AG09319 (cell line): ENCODE results near the gene SLC5A6.

Experiments used
- DNase-seq: peaks from one replicate; pipeline ENCODE4 v3.0.0-alpha.2; 2010; ENCODE audit warnings: low read depth; ENCODE audit errors: extremely low read depth
- TF ChIP-seq, protein P1 (sequence below): IDR thresholded peaks from 2 replicates; pipeline ENCODE4 v1.5.1; 2011; ENCODE audit warnings: low read depth, mild to moderate bottlenecking, inconsistent platforms, low read length, moderate library complexity

The SLC5A6 gene

DNA sequence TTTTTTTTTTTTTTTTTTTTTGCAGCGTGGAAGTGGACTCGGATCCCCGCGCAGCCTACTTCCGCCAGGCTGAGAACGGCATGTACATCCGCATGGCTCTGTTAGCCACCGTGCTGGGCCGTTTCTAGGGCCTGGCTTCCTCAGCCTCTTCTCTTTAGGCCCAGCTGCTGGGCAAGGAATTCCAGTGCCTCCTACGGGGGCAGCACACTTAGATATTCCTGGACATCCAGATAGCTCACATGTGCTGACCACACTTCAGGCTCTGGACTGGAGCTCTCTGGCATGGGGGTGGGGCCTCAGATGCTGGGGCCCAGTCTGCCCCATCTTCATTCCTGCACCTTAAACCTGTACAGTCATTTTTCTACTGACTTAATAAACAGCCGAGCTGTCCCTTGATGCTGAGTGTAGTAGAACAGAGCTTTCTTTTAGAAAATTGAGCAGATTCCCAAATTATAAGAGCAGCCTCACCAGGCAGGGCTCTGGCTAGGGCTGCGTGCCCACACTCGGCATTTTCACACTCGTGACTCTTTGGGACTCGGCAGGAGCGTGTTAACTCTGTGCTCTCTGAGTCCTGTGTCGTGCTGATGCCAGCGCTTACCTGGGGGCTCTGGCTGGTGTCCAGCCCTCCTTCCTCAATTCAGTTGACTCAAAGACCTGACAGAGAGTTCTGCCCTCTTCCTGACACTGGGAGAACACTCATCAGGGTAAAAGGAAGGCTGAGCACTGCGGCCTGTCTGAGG is 31.5 kb upstream of the SLC5A6 start:
- DNase-seq, result no peak
- TF ChIP-seq, protein P1, sequence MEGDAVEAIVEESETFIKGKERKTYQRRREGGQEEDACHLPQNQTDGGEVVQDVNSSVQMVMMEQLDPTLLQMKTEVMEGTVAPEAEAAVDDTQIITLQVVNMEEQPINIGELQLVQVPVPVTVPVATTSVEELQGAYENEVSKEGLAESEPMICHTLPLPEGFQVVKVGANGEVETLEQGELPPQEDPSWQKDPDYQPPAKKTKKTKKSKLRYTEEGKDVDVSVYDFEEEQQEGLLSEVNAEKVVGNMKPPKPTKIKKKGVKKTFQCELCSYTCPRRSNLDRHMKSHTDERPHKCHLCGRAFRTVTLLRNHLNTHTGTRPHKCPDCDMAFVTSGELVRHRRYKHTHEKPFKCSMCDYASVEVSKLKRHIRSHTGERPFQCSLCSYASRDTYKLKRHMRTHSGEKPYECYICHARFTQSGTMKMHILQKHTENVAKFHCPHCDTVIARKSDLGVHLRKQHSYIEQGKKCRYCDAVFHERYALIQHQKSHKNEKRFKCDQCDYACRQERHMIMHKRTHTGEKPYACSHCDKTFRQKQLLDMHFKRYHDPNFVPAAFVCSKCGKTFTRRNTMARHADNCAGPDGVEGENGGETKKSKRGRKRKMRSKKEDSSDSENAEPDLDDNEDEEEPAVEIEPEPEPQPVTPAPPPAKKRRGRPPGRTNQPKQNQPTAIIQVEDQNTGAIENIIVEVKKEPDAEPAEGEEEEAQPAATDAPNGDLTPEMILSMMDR, result no peak

DNA sequence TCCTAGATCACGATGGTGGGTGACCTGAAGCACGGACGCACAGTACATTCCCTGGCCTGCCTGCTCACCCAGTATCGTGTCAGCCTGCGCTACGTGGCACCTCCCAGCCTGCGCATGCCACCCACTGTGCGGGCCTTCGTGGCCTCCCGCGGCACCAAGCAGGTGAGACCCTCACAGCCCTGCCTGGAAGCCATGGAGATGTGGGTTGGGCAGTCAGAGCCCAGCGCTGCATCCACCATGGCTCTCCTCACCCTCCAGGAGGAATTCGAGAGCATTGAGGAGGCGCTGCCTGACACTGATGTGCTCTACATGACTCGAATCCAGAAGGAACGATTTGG is 30.5 kb upstream of the SLC5A6 start:
- DNase-seq, result no peak
- TF ChIP-seq, protein P1, result no peak

DNA sequence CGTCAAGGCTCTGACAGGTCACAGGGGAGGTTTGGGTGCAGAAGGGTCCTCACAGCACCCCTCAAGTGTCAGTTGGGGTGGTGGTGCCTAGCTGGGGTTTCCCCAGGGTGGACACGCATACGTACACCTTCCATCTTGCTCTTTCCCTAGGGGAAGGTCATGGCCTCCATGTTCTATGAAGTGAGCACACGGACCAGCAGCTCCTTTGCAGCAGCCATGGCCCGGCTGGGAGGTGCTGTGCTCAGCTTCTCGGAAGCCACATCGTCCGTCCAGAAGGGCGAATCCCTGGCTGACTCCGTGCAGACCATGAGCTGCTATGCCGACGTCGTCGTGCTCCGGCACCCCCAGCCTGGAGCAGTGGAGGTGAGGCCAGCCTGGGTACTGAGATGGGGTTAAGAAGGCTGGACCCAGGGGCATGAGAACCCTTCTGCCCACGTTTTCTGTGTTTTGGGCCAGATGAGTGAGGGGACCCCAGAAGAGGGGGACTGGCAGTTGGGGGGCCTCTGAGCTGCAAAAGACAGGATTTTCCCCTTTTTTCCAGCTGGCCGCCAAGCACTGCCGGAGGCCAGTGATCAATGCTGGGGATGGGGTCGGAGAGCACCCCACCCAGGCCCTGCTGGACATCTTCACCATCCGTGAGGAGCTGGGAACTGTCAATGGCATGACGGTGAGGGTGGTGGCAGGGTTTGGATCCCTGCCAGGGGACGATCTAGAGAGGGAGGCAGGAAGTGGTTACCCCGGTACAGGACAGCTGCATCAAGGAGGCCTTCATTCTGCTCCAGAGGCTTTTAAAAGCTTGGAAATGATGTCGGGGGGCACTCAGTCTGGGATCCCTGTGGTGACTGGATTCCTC is 29.9 kb upstream of the SLC5A6 start:
- TF ChIP-seq, protein P1, result no peak
- no peak for DNase-seq

DNA sequence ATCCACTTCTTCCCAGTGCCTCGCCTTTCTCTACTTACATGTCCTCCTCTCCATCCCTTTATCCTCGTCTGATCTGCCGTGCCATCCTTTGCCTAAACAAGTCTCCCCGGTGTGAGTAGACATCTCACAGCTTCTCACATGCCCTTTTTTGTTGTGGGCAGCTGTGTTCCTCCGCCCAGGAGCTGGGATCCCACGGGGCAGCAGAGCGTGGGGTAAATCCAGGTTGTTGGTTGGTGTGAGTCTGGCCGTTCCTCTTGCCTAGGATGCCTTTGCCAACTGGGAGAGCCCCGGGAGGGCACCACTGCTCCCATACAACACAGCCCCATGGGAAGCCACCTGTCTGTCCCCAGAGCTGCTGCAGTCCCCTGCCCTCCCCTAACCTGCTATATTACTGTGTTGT is 28.3 kb upstream of the SLC5A6 start:
- TF ChIP-seq, protein P1, result no peak
- no peak for DNase-seq

DNA sequence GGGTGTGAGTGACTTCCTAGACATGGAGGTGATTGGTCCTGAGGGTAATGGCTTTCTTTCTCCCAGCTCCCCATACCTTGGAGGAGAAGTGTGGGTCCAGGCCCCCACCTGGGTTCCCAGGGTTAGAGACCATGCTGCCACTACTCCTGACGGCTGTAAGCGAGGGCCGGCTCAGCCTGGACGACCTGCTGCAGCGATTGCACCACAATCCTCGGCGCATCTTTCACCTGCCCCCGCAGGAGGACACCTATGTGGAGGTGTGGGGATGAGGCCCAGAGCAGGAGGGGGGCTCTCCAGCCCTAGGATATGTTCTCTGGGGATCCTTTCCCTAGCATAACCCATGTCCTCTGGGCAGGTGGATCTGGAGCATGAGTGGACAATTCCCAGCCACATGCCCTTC is 26.9 kb upstream of the SLC5A6 start:
- TF ChIP-seq, protein P1, result no peak
- no peak for DNase-seq

DNA sequence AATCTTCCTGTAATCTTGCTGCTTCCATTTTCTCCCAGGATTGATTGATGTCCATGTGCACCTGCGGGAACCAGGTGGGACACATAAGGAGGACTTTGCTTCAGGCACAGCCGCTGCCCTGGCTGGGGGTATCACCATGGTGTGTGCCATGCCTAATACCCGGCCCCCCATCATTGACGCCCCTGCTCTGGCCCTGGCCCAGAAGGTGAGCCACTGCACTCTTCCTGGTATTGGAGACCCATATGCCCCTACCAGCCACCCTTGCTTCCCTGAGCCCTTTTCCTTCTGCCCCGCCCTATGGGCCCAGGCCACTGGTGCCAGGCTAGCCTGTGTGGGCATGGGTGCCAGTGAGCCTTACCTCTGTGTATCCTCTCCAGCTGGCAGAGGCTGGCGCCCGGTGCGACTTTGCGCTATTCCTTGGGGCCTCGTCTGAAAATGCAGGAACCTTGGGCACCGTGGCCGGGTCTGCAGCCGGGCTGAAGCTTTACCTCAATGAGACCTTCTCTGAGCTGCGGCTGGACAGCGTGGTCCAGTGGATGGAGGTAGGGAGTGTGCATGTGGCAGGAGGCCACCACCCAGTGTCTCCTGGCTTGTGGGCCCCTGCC is 25.4 kb upstream of the SLC5A6 start:
- no peak for DNase-seq
- TF ChIP-seq, protein P1, result no peak

DNA sequence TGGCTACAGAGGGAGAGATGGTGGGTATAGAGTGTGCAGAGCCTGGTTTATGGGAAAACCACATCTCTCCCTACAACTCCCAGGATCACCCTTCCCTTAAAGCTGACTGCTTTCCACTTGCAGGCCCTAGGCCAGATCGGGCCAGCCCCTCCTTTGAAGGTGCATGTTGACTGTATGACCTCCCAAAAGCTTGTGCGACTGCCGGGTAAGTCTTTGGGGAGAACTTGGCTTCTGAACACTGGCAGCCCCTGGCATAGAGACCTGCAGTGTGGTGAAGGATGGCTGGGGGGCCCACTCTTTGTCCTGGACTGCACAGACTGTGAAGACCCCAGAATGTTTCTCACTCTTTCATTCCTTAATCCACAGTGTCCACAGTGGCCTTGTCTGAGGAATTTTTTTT is 24.6 kb upstream of the SLC5A6 start:
- DNase-seq, result no peak

More for the DNA sequence above, 24.6 kb upstream of the SLC5A6 start:
- TF ChIP-seq, protein P1, result no peak
